GM12878 (cell line): ENCODE measurements around the gene CCDC6. TPM values are rescaled to one million over a fixed set of nuclear protein-coding genes. Genes with fewer than 3 reads are reported as not detected.
A peak's percentile ranks its signal among the peaks of the same experiment; 100 is the strongest.

ENCODE experiments used
- ATAC-seq: fragments of 200-7000 bp; cut with Tn5 transposase; 3 replicates; pipeline ENCODE4 v1.9.1; 2020; ENCODE audit warnings: mild to moderate bottlenecking, moderate library complexity
- BruUV-seq: library from RNA; stranded (reverse); fragments of 400-500 nt; replicated peaks from 2 replicates; lab custom pipeline; 2021; lab: Mats Ljungman, UMichigan
- CTCF ChIA-PET: fragments of 300-600 bp; sonication (Branson Sonifier 250); formaldehyde crosslinking; extraction: SDS; loops from one replicate; lab custom pipeline; 2021; ENCODE audit warnings: inconsistent platforms; lab: Yijun Ruan, JAX
- POLR2A ChIA-PET: fragments of 350-600 bp; formaldehyde crosslinking; extraction: SDS; loops from one replicate; lab custom pipeline; 2021; ENCODE audit warnings: inconsistent platforms; lab: Charles Lee
- RAD21 ChIA-PET: fragments of 300-600 bp; sonication (Branson Sonifier 250); formaldehyde crosslinking; loops from one replicate; lab custom pipeline; 2023; ENCODE audit warnings: antibody characterized with exemption; ENCODE audit not compliant: unreplicated experiment; lab: Charles Lee
- SMC1A ChIA-PET: fragments of 300-600 bp; sonication (Branson Sonifier 250); formaldehyde crosslinking; loops from one replicate; lab custom pipeline; 2023; ENCODE audit not compliant: unreplicated experiment, uncharacterized antibody; lab: Charles Lee
- DNase-seq: peaks from one replicate; pipeline ENCODE4 v3.0.0-alpha.2; 2011; ENCODE audit warnings: low read depth, low spot score
- FAIRE-seq: peaks from 3 replicates; lab custom pipeline; 2011; peaks lifted over from hg19 to GRCh38; lab: Jason Lieb, UNC
- H2AFZ ChIP-seq: 2 replicates; pipeline ENCODE4 v1.6.0; 2011; ENCODE audit warnings: low read depth, low read length, control low read depth; ENCODE audit not compliant: control insufficient read depth
- H3K27ac ChIP-seq: 2 replicates; pipeline ENCODE4 v1.5.1; 2011; ENCODE audit warnings: control low read depth; ENCODE audit not compliant: control insufficient read depth, insufficient read depth
- H3K27me3 ChIP-seq, 2 experiments: replicated peaks in 1 of 2; 2 replicates each; pipeline versions ENCODE4 v1.6.0 to v1.6.1; 2011; ENCODE audit warnings: low read length in 1 of 2; ENCODE audit not compliant: control insufficient read depth in 2 of 2, insufficient read depth in 2 of 2
- H3K36me3 ChIP-seq, 2 experiments: 2 replicates each; pipeline ENCODE4 v1.5.1; 2011; ENCODE audit warnings: low read length in 1 of 2; ENCODE audit not compliant: control insufficient read depth in 2 of 2, insufficient read depth in 2 of 2
- H3K4me1 ChIP-seq: 2 replicates; pipeline ENCODE4 v1.6.1; 2011; ENCODE audit warnings: mild to moderate bottlenecking, low read length, moderate library complexity, mixed read lengths; ENCODE audit not compliant: control insufficient read depth, insufficient read depth
- H3K4me2 ChIP-seq: 2 replicates; pipeline ENCODE4 v1.6.0; 2011; ENCODE audit warnings: control low read depth; ENCODE audit not compliant: control insufficient read depth, insufficient read depth
- H3K4me3 ChIP-seq: fragments of 200-600 bp; sonication (generic); 2 replicates; pipeline ENCODE4 v1.5.1; 2016
- H3K79me2 ChIP-seq: 2 replicates; pipeline ENCODE4 v1.6.0; 2011; ENCODE audit warnings: low read length; ENCODE audit not compliant: control insufficient read depth, insufficient read depth
- H3K9ac ChIP-seq: 2 replicates; pipeline ENCODE4 v1.8.0; 2011; ENCODE audit warnings: low read length, control low read depth, mixed read lengths; ENCODE audit not compliant: control insufficient read depth, insufficient read depth
- H3K9me3 ChIP-seq: replicated peaks from 3 replicates; pipeline ENCODE4 v1.5.1; 2011; ENCODE audit warnings: mild to moderate bottlenecking, low read length; ENCODE audit not compliant: control insufficient read depth, insufficient read depth
- H4K20me1 ChIP-seq: 2 replicates; pipeline ENCODE4 v1.6.0; 2011; ENCODE audit not compliant: control insufficient read depth, insufficient read depth
- BMI1 ChIP-seq: fragments of 450-650 bp; IDR thresholded peaks from 2 replicates; pipeline ENCODE4 v1.6.1; 2016; ENCODE audit warnings: mild to moderate bottlenecking, moderate library complexity, borderline replicate concordance
- CBFB ChIP-seq: IDR thresholded peaks from 2 replicates; pipeline ENCODE4 v1.6.1; 2016; ENCODE audit warnings: antibody characterized with exemption, low read depth
- EZH2 ChIP-seq: IDR thresholded peaks from 2 replicates; pipeline ENCODE4 v1.6.1; 2012; ENCODE audit warnings: low read depth, mild to moderate bottlenecking, control low read depth, inconsistent platforms, low read length, borderline replicate concordance; ENCODE audit not compliant: control insufficient read depth
- HDAC6 ChIP-seq: fragments of 200-600 bp; sonication (generic); IDR thresholded peaks from one replicate; pipeline ENCODE4 v1.8.0; 2017; ENCODE audit warnings: antibody characterized with exemption; ENCODE audit not compliant: unreplicated experiment
- IRF5 ChIP-seq: fragments of 450-650 bp; IDR thresholded peaks from 2 replicates; pipeline ENCODE4 v1.6.1; 2017; ENCODE audit warnings: borderline replicate concordance
- MTA2 ChIP-seq: fragments of 450-650 bp; IDR thresholded peaks from 2 replicates; pipeline ENCODE4 v1.6.1; 2016; ENCODE audit warnings: low read depth, mild to moderate bottlenecking, moderate library complexity
- MXI1 ChIP-seq: fragments of 150-350 bp; IDR thresholded peaks from 2 replicates; pipeline ENCODE4 v1.6.1; 2011; ENCODE audit warnings: low read depth, mild to moderate bottlenecking, inconsistent platforms, low read length, improper control_type of control experiment
- NBN ChIP-seq: fragments of 450-650 bp; IDR thresholded peaks from 2 replicates; pipeline ENCODE4 v1.6.1; 2016
- NFIC ChIP-seq: IDR thresholded peaks from 2 replicates; pipeline ENCODE4 v1.6.1; 2012; ENCODE audit warnings: low read depth, mild to moderate bottlenecking, inconsistent platforms, low read length, moderate library complexity
- NR2C1 ChIP-seq: fragments of 450-650 bp; IDR thresholded peaks from 2 replicates; pipeline ENCODE4 v1.6.1; 2017; ENCODE audit warnings: antibody characterized with exemption, mild to moderate bottlenecking, moderate library complexity
- NR2C2 ChIP-seq: IDR thresholded peaks from 2 replicates; pipeline ENCODE4 v1.6.1; 2011; ENCODE audit warnings: borderline replicate concordance, low read depth; ENCODE audit not compliant: control insufficient read depth, insufficient read length
- SREBF2 ChIP-seq: IDR thresholded peaks from 2 replicates; pipeline ENCODE4 v1.6.1; 2012; ENCODE audit warnings: mild to moderate bottlenecking, low read length
- TCF12 ChIP-seq: IDR thresholded peaks from 2 replicates; pipeline ENCODE4 v1.6.1; 2011; ENCODE audit warnings: low read depth, mild to moderate bottlenecking, low read length
- YY1 ChIP-seq: IDR thresholded peaks from 2 replicates; pipeline ENCODE4 v1.6.1; 2011; ENCODE audit warnings: low read depth, mild to moderate bottlenecking, low read length
- ZNF274 ChIP-seq: IDR thresholded peaks from one replicate; pipeline ENCODE4 v1.8.0; 2011; ENCODE audit not compliant: insufficient read length, insufficient read depth
- ZNF384 ChIP-seq: IDR thresholded peaks from 2 replicates; pipeline ENCODE4 v1.6.1; 2012; ENCODE audit warnings: low read depth, mild to moderate bottlenecking, low read length, improper control_type of control experiment, borderline replicate concordance
- ZNF592 ChIP-seq: fragments of 450-650 bp; IDR thresholded peaks from 2 replicates; pipeline ENCODE4 v1.6.1; 2017; ENCODE audit warnings: mild to moderate bottlenecking, moderate library complexity
- WGBS: methylation state at CpG from one replicate; pipeline ENCODE4 v1.1.6; 2016; ENCODE audit warnings: low lambda C conversion rate; ENCODE audit not compliant: insufficient replicate concordance, insufficient coverage; ENCODE audit errors: missing lambda C conversion rate; 5-methylcytosine and 5-hydroxymethylcytosine counted together
- in situ Hi-C: fragments of 300-500 bp; cut with MboI; formaldehyde crosslinking; loops from 9 replicates; pipeline ENCODE4 v1.14.3; 2018; ENCODE audit warnings: mixed read lengths
- intact Hi-C: fragments of 100-400 bp; cut with micrococcal nuclease; formaldehyde crosslinking; loops from one replicate; pipeline ENCODE4 v1.14.2; 2022; ENCODE audit not compliant: unreplicated experiment
- polyA plus RNA-seq, 11 experiments: library from polyadenylated mRNA; depleted of rRNA in 4 of 11; unstranded in 6 of 11; stranded (reverse) in 5 of 11; fragments of >200 nt; fragmentation: Nextera tagmentation in 4 of 11; fragmentation: Illumina TruSeq in 1 of 11; extraction: Ambion mirVana in 4 of 11; extraction: Trizol in 1 of 11; gene quantifications; 1 replicate in 1 of 11; 2 replicates in 10 of 11; pipeline versions ENCODE4 v1.2.1 to v1.2.3, GENCODE V29; 2011 to 2016; ENCODE audit warnings: inconsistent platforms in 2 of 11, missing spikeins in 2 of 11, low read depth in 1 of 11
- total RNA-seq, 4 experiments: library from RNA; depleted of rRNA in 3 of 4; stranded (reverse); fragments of >200 nt in 3 of 4; fragmentation: Illumina TruSeq in 1 of 4; extraction: Trizol in 1 of 4; gene quantifications; 2 replicates each; pipeline versions ENCODE4 v1.2.1 to v1.2.3, GENCODE V29; 2013 to 2021
- TF ChIP-seq, protein P1 (sequence below): IDR thresholded peaks from 2 replicates; pipeline ENCODE4 v1.6.1; 2012; ENCODE audit warnings: low read depth, low read length, improper control_type of control experiment
- TF ChIP-seq, protein P2 (sequence below): IDR thresholded peaks from 2 replicates; pipeline ENCODE4 v1.6.1; 2011; ENCODE audit warnings: low read depth, low read length, improper control_type of control experiment, borderline replicate concordance

CCDC6 gene
- total and polyA plus RNA-seq, 10 of the 15 experiments (the other 5 are each of a cell fraction or from before 2014, with no cell fraction given), result 11.8 to 46.2 (median 26.7) TPM

DNA sequence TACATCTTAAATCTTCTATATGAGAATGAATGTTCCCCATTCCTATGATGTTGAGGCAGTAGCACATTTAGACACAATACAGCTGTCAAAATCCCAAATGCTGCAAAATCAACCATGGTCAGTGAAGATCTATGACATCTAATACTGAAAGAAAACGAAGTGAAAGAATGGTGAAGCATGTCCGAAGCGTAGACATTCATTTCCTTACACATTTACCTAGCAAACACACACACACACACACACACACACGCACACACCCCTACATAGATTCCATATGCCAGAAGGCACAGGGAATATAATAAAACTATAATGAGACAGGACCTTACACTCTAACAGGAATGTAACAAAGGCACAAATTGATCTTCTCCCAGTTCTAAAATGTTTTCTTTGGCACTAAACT is 32.5 kb downstream of the CCDC6 start:
- Histone ChIP-seq H3K9me3 (no peaks in the 10 kb centered on the region), H3K36me3 (0 out of 4 replicates have a peak, but pooled peaks cover 0 to 4% of the 10 kb centered on the region in 2 experiments), H3K9ac (no peak overlapping the region), H3K4me2 (peak overlapping the region; percentile 79), H2AFZ (no peak overlapping the region), H3K4me3 (no peak overlapping the region), H3K27me3 (no peaks in the 10 kb centered on the region), H3K79me2 (peaks cover 75% of the 10 kb centered on the region), H4K20me1 (no peaks in the 10 kb centered on the region; the same call in 1 of the 2 replicates), H3K27ac (peak overlapping the region; percentile 28), H3K4me1 (peaks cover 31% of the 10 kb centered on the region; the same call in 1 of the 2 replicates)
- DNase-seq (no peak), ATAC-seq (peak; percentile 82), FAIRE-seq (peak; percentile 80)
- POLR2A ChIA-PET, result interaction anchor here (0.6 to 2.6 kb wide), 5 partner anchors 20 to 205 kb away, joined by 3 to 13 read pairs (median 3); partner anchors contain the start of gene CCDC6
- intact Hi-C loops (no loop called here), in situ Hi-C loops (no loop called here)
- SMC1A ChIA-PET, result interaction anchor here (1.0 to 2.3 kb wide), 10 partner anchors 9 to 248 kb away, joined by 3 to 25 read pairs (median 4); partner anchors contain the start of gene CCDC6
- no TSS peak for BruUV-seq
- RAD21 ChIA-PET, result interaction anchor here (0.7 to 2.0 kb wide), 10 partner anchors 9 to 39 kb away, joined by 3 to 26 read pairs (median 4); partner anchors contain the start of gene CCDC6
- CTCF ChIA-PET, result interaction anchor here (0.8 to 2.5 kb wide), 3 partner anchors 9 to 33 kb away, joined by 3 to 33 read pairs (median 24); partner anchors contain the start of gene CCDC6
- 0% methylated on average over 4 of the region's 4 CpGs for WGBS
- TF ChIP-seq ZNF384 (no peak), ZNF592 (no peak), MTA2 (0 out of 2 replicates have a peak, but pooled peaks have one; percentile 25), TCF12 (no peak), YY1 (no peak), IRF5 (no peak), NR2C1 (no peak), CBFB (no peak), SREBF2 (no peak), NFIC (peak; percentile 59), ZNF274 (no peak), EZH2 (no peak), BMI1 (no peak), NR2C2 (no peak), HDAC6 (no peak), NBN (peak; percentile 70; the same call in 1 of the 2 replicates), MXI1 (no peak)
- TF ChIP-seq, protein P1, sequence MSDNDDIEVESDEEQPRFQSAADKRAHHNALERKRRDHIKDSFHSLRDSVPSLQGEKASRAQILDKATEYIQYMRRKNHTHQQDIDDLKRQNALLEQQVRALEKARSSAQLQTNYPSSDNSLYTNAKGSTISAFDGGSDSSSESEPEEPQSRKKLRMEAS, result no peak
- TF ChIP-seq, protein P2, sequence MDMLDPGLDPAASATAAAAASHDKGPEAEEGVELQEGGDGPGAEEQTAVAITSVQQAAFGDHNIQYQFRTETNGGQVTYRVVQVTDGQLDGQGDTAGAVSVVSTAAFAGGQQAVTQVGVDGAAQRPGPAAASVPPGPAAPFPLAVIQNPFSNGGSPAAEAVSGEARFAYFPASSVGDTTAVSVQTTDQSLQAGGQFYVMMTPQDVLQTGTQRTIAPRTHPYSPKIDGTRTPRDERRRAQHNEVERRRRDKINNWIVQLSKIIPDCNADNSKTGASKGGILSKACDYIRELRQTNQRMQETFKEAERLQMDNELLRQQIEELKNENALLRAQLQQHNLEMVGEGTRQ, result no peak
